SIG-M5 treated with dmso at 0.1 percent for 504 hours (cell line): Measurements from ENCODE around the gene GCKR.

Source experiments
- DNase-seq: peaks from one replicate; lab custom pipeline; 2025; ENCODE audit not compliant: unreplicated experiment; lab: John Stamatoyannopoulos, UW

GCKR gene

DNA sequence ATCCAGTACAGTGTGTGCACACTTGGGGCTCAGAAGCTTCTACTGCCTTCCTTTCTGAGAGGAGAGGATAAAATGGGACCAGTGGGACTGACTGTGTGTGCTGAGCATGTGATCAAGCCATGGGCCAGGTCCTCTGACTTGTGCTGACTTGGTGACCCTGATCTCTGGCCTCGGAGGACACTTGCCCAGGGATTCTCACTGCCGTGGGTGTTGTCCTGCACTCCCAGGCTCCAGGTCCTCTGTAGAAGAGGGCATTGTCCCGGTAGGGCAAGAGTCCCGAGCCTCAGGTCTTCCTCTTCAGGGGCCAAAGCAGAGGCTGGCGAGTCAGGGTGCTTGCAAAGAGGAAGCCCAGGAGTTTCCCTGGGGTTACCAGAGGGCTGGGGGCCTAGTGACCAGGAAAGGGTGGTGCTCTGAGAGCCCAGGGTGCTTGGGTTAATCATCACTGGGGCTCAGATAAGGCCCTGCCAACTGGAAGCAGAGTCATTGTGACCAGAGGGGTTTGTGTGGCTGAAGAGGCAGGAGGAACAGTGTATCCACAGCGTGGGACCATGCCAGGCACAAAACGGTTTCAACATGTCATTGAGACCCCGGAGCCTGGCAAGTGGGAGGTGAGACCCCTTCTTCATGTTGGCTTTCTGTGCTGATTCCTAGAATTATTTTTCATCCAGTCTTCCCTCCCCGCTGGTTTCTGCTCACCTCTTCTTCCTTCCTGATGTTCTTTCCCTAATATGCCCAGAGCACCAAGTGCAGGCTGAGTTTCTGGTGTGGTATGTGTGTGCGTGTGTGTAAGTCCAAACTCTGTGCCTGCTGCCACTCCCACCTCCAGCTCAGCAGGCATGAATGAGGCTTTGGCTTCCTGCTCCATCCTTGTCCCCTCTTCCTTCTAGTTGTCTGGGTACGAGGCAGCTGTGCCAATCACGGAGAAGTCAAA is at the start of gene GCKR:
TSS of gene GCKR (plus strand) at position 483 of the 931 bp plus-strand sequence. CDS start at position 549, 66 bp downstream.
- peak; percentile 29 for DNase-seq

GRCh38 chr2:27448381-27448780 is 48.3 kb upstream of the GCKR start:
- no peak for DNase-seq

DNA sequence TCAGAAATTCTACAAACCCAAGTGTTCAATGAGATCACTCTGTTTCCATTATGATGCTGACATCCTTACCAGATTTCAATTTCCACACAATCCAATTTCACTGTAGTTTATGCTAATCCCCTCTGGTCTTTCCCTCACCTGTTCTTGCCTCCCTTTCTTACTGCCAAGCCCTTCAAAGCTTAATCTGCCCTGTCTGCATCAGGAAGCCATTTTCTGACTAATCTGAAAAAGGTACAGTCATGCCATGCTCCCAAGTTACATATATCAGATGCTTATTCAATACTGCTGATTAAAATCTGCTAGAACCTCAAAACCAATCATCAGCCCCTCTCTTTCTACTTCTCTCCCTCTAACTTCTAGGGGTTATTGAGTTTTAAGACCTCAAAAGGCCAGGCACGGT is 45.5 kb upstream of the GCKR start:
- DNase-seq, result no peak

DNA sequence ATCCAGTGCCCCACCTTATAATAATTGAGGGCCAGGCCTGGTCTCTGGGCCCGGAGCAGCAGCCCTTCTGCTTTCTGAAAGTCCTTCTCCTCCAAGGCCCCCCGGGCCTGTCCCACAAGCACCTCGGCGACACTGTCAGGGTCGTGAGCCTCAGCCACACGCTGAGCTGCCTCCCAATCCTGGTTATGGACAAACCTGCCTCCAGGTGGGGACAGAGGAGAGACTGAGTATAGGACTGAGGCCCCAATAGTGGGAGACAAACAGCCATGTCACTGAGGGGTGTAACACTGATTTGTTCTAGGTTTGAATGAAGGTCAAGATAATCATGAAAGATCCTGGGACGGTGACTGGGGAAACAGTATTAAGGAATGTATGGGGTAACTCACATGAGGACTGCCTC is 42.7 kb upstream of the GCKR start:
- DNase-seq, result no peak

DNA sequence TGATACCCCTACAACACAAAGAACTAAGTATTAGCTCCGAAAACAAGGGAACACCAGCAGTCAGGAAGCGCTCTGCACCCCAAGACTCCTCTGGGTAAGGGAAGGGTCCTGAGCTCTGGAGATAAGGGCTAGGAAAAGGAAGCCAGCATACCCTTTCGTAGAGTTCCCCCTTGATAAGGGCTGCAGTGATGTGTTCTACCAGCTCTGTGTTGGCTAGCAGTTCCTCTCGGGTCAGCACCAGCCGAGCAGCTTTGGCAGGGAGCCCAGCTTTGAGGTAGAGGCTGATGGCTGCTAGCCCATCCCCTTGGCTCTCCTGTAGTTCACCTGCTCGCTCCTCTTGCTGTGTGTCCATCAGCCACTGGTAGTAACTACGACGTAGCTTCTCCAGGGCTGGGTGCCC is 35.5 kb upstream of the GCKR start:
- no peak for DNase-seq

GRCh38 chr2:27464443-27464842 is 32.2 kb upstream of the GCKR start:
- DNase-seq, result no peak

DNA sequence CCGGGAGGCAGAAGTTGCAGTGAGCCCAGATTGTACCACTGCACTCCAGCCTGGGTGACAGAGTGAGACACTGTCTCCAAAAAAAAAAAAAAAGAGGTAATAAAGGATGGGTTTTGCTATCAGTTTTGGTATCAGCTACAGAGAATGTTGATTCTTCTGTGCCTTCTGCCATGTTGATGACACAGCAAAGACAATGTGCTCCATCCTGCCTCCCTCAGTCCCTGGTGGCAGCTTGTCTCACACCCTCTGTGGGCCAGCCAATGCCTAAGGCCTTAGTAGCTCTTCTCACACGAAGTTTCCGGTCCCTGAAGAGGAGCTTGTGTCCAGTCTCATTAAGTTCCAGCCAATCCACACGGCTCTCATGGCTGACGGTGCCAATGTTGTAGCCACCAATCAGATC is 24.7 kb upstream of the GCKR start:
- DNase-seq, result no peak

GRCh38 chr2:27485496-27485895 is 11.1 kb upstream of the GCKR start:
- DNase-seq, result no peak

DNA sequence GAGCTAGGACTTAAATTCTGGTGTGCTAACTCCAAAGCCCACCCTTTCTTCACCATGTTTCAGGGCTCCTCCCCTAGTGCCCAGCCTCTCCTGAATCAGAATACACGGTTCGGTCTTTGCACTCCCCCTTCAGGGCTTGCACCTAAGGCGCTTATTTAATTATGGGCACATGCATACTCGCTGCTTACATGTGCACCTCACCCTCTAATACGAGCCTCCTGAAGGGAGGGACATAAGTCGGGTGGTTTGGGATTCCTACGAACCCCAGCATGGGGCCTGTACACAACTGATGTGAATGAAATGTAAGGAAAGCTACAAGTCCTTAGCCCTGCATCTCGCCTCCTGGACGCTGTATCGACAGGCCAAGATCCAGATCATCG is 7.5 kb upstream of the GCKR start:
- peak; percentile 26 for DNase-seq

- DNase-seq, result peak; percentile 99
Observed at GRCh38 chr2:27489498-27490397, 6.9 kb upstream of the GCKR start, which contains the start of gene IFT172. IFT172 (minus strand) TSS chr2:27489743; CDS start chr2:27489653, 90 bp downstream.

- no peak for DNase-seq
Observed at GRCh38 chr2:27492557-27492956, 4.1 kb upstream of the GCKR start.

DNA sequence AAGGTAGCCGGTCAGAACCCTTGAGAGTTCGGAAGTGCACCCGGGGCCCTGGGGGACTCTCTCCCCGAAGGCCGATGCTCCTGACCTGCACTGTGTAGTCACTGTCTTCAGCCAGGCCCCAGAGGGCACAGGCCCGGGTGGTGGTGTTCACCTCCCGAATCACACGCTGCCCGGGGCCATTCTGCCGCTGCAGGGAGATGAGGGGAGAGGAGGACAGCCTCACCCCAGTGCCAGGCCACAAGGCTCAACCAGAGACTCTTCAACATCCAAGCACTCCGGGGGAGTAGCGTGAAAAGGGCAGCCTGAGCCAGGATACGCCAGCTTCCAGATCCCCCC is 2.7 kb upstream of the GCKR start:
- no peak for DNase-seq

GRCh38 chr2:27494284-27494943 is 2.2 kb upstream of the GCKR start:
- no peak for DNase-seq

- no peak for DNase-seq
Observed at GRCh38 chr2:27494944-27495554, 1.6 kb upstream of the GCKR start, which contains the start of gene FNDC4. FNDC4 (minus strand) TSS chr2:27495200; CDS start chr2:27494679, 521 bp downstream.

DNA sequence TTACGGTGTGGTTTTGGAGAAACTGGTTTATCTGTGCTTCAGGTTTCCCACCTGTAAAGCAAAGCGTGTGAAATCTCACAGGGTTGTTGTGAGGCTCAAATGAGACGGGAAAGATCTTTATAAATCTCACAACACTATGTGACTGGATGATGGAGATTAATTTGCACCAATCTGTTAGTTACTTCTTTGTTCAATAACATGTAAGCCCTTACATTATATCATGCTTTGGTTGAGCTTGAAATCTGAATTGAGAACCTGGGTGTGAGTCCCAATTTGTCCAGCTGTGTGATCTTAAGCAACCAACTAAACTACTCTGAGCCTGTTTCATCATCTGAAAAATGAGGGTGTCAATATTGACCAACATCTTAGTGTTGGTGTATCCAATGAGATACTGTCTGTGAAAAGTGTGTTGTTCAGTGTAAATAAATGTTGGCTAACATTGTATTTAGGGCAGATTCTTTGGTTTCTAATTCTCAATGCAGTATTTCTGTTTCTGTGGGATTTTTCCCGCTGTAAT is 741 bp upstream of the GCKR start:
- no peak for DNase-seq

DNA sequence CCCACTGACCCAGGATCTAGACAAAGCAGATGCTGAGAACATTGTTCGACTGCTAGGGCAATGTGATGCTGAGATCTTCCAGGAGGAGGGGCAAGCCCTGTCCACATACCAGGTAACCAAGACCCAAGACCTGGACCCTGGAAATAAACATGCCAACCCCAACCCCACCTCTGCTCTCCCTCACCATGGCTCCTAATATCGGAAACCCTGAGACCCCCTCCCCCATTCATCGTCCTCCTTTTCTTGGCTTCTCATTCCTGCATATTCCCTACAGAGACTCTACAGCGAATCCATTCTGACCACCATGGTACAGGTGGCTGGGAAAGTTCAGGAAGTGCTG is 619 bp downstream of the GCKR start:
- DNase-seq, result no peak

- DNase-seq, result no peak
Observed at GRCh38 chr2:27498975-27499374, 2.3 kb downstream of the GCKR start.

DNA sequence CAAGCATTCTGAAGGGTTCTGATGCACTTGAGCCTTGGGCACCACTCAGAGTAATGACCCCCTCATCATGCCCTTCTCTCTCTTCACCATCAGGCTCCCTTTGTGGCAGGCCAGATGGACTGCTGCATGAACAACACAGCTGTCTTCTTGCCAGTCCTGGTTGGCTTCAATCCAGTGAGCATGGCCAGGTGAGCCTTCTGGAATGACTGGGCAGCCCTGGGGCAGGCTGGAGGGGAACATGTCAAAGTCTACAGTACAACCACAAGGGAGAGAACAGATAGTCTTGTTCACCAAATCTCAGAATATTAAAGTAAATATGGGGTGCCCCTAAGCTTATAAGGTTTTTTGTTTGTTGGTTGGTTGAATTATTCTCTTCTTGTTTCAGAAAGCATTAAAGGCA is 4.4 kb downstream of the GCKR start:
- DNase-seq, result no peak

DNA sequence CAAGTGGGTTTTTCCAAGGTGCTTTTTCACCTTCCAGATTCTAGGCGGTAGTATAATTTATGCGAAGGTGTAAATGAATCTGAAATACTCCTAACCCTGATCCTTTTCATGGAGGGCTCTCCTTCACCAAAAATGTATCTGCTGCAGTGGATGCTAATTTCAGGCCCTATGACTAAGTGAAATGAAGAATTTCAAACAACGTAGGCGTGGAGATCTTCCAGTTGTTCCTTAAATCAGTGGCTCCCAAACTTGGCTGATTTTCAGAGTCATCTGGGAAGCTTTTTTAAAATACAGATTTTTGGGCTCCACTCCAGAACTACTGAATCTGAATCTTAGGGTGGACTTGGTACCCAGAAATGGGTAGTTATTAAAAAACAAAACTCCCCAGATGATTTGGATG is 5.5 kb downstream of the GCKR start:
- no peak for DNase-seq

DNA sequence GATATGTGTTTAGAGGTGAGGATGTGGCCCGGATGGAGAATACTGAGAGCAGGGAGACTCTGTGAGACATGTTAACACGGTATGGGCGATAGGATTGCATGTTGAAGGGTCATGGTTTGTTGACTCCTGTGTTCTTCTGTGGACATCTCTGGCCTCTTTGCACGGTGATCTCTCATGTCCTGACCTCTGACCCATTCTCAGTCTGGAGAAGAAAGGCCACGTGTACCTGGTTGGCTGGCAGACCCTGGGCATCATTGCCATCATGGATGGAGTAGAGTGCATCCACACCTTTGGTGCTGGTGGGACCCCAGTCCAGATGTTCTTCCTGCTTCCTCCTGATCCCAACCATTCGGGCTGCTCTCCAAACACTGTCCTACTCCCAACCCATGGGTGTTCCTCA is 9.9 kb downstream of the GCKR start:
- DNase-seq, result no peak

GRCh38 chr2:27507293-27507692 is 10.7 kb downstream of the GCKR start:
- no peak for DNase-seq
